NCI-H1092 treated with DMSO at 0.1 percent for 48 hours (cell line): Measurements from ENCODE around the gene NHEJ1.

Experiments
- DNase-seq: peaks from one replicate; lab custom pipeline; 2025; lab: John Stamatoyannopoulos, UW

Gene NHEJ1

GRCh38 chr2:219028996-219029828 is 131.4 kb downstream of the NHEJ1 start:
- no peak for DNase-seq

- DNase-seq, result no peak
Observed at GRCh38 chr2:219028141-219028540, 132.5 kb downstream of the NHEJ1 start.

GRCh38 chr2:219027511-219028055 is 133.0 kb downstream of the NHEJ1 start:
- DNase-seq, result no peak

GRCh38 chr2:219026946-219027345 is 133.7 kb downstream of the NHEJ1 start:
- no peak for DNase-seq

- DNase-seq, result no peak
Observed at GRCh38 chr2:219025637-219026585, 134.7 kb downstream of the NHEJ1 start.
